Astrocyte (in vitro differentiated cells and primary cell): ENCODE results near the gene HS3ST6. TPM values are rescaled to one million over a fixed set of nuclear protein-coding genes. Genes with fewer than 3 reads are reported as not detected.

Source experiments
- DNase-seq: peaks from one replicate; pipeline ENCODE4 v3.0.0-alpha.2; 2010; ENCODE audit warnings: low read depth
- FAIRE-seq: peaks from 2 replicates; lab custom pipeline; 2011; peaks lifted over from hg19 to GRCh38; lab: Jason Lieb, UNC
- H2AFZ ChIP-seq: 2 replicates; pipeline ENCODE4 v1.6.0; 2012; ENCODE audit warnings: low read depth, low read length, inconsistent platforms
- H3K27ac ChIP-seq: 2 replicates; pipeline ENCODE4 v1.5.1; 2011; ENCODE audit warnings: low read depth, low read length, inconsistent platforms
- H3K27me3 ChIP-seq: 2 replicates; pipeline ENCODE4 v1.6.0; 2011; ENCODE audit warnings: low read length, inconsistent platforms; ENCODE audit not compliant: insufficient read depth
- H3K36me3 ChIP-seq: 2 replicates; pipeline ENCODE4 v1.5.1; 2011; ENCODE audit warnings: low read length, inconsistent platforms; ENCODE audit not compliant: insufficient read depth
- H3K4me1 ChIP-seq: 2 replicates; pipeline ENCODE4 v1.5.1; 2011; ENCODE audit warnings: low read length, inconsistent platforms; ENCODE audit not compliant: insufficient read depth
- H3K4me2 ChIP-seq: 2 replicates; pipeline ENCODE4 v1.6.0; 2012; ENCODE audit warnings: low read length, inconsistent platforms
- H3K4me3 ChIP-seq: 2 replicates; pipeline ENCODE4 v1.5.1; 2011; ENCODE audit warnings: low read depth, mild to moderate bottlenecking, low read length, inconsistent platforms; ENCODE audit not compliant: insufficient read depth
- H3K79me2 ChIP-seq: 2 replicates; pipeline ENCODE4 v1.6.0; 2012; ENCODE audit warnings: mild to moderate bottlenecking, low read length, inconsistent platforms; ENCODE audit not compliant: insufficient read depth
- H3K9ac ChIP-seq: 2 replicates; pipeline ENCODE4 v1.6.0; 2012; ENCODE audit warnings: mild to moderate bottlenecking, low read length, inconsistent platforms
- H3K9me3 ChIP-seq: 2 replicates; pipeline ENCODE4 v1.5.1; 2012; ENCODE audit warnings: low read depth, mild to moderate bottlenecking, low read length, inconsistent platforms; ENCODE audit not compliant: insufficient read depth
- H4K20me1 ChIP-seq: 2 replicates; pipeline ENCODE4 v1.6.0; 2012; ENCODE audit warnings: low read length, inconsistent platforms; ENCODE audit not compliant: insufficient read depth
- H3K27ac Mint-ChIP-seq: one replicate; pipeline ENCODE4 v1.8.0; 2021; ENCODE audit warnings: mild to moderate bottlenecking, mixed read lengths; ENCODE audit not compliant: unreplicated experiment
- H3K27me3 Mint-ChIP-seq: one replicate; pipeline ENCODE4 v1.8.0; 2021; ENCODE audit warnings: low read depth, mixed read lengths; ENCODE audit not compliant: unreplicated experiment
- H3K36me3 Mint-ChIP-seq: one replicate; pipeline ENCODE4 v1.8.0; 2021; ENCODE audit warnings: low read depth, mixed read lengths; ENCODE audit not compliant: unreplicated experiment
- H3K4me1 Mint-ChIP-seq: one replicate; pipeline ENCODE4 v1.8.0; 2021; ENCODE audit warnings: low read depth, mixed read lengths; ENCODE audit not compliant: unreplicated experiment
- H3K4me3 Mint-ChIP-seq: one replicate; pipeline ENCODE4 v1.8.0; 2021; ENCODE audit warnings: mild to moderate bottlenecking, moderate library complexity, mixed read lengths; ENCODE audit not compliant: unreplicated experiment
- H3K9me3 Mint-ChIP-seq: one replicate; pipeline ENCODE4 v1.8.0; 2021; ENCODE audit warnings: mild to moderate bottlenecking, mixed read lengths; ENCODE audit not compliant: unreplicated experiment
- EZH2 ChIP-seq: IDR thresholded peaks from 2 replicates; pipeline ENCODE4 v1.6.1; 2012; ENCODE audit warnings: mild to moderate bottlenecking, low read length, inconsistent platforms; ENCODE audit not compliant: insufficient read depth
- total RNA-seq: library from RNA; stranded (reverse); gene quantifications from 2 replicates; pipeline ENCODE4 v1.2.1, GENCODE V29; 2021
- TF ChIP-seq, protein P1 (sequence below): IDR thresholded peaks from 2 replicates; pipeline ENCODE4 v1.5.1; 2011; ENCODE audit warnings: low read depth, mild to moderate bottlenecking, inconsistent platforms, low read length, moderate library complexity; ENCODE audit not compliant: insufficient read depth

Gene HS3ST6
- total RNA-seq, 1 donor from 2014 or later, result not detected

DNA sequence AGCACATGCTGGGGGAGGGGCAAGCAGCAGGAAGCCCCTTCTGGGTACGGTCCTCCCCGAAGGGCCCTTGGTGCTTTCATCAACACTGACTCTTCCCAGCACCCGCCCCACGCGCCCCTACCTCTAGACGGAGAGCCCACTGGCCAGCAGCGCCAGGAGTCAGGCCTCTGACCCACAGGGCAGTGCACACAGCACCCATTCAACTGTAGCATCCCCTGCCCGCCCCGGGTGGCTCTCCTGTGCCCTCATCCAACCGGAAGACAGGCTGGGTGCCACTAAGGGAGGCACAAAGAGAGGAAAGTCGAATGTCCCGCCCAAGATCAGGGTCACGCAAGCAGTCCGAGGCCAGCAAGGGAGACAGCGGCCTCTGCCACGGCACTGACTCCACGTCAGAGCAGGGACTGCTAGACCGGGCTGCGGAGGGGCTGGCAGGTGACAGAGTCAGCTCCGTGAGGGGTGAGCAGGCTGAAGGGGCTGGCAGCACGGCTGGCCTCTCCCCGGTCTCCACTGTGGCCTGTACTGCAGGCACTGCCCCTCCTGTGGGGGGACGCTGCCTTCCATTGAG lies 15.0 kb upstream of the HS3ST6 start:
- Mint-ChIP-seq H3K4me3 (no peak overlapping the region), H3K9me3 (no peaks in the 10 kb centered on the region)
- FAIRE-seq, result no peak

GRCh38 chr16:1932050-1933028 lies 14.1 kb upstream of the HS3ST6 start:
- no peak overlapping the region for H3K27ac ChIP-seq
- H4K20me1 ChIP-seq, result no peaks in the 10 kb centered on the region
- no peaks in the 10 kb centered on the region for H3K36me3 ChIP-seq
- no peaks in the 10 kb centered on the region for H3K9me3 Mint-ChIP-seq
- H3K9me3 ChIP-seq, result no peaks in the 10 kb centered on the region
- H3K4me2 ChIP-seq, result no peak overlapping the region
- H2AFZ ChIP-seq, result no peak overlapping the region
- peaks cover 12% of the 10 kb centered on the region for H3K27me3 Mint-ChIP-seq
- no peak for TF ChIP-seq EZH2
- TF ChIP-seq, protein P1, sequence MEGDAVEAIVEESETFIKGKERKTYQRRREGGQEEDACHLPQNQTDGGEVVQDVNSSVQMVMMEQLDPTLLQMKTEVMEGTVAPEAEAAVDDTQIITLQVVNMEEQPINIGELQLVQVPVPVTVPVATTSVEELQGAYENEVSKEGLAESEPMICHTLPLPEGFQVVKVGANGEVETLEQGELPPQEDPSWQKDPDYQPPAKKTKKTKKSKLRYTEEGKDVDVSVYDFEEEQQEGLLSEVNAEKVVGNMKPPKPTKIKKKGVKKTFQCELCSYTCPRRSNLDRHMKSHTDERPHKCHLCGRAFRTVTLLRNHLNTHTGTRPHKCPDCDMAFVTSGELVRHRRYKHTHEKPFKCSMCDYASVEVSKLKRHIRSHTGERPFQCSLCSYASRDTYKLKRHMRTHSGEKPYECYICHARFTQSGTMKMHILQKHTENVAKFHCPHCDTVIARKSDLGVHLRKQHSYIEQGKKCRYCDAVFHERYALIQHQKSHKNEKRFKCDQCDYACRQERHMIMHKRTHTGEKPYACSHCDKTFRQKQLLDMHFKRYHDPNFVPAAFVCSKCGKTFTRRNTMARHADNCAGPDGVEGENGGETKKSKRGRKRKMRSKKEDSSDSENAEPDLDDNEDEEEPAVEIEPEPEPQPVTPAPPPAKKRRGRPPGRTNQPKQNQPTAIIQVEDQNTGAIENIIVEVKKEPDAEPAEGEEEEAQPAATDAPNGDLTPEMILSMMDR, result no peak
- no peaks in the 10 kb centered on the region for H3K27me3 ChIP-seq
- no peak overlapping the region for H3K4me3 Mint-ChIP-seq
- no peak for FAIRE-seq
- no peak overlapping the region for H3K27ac Mint-ChIP-seq
- H3K4me3 ChIP-seq, result no peak overlapping the region
- no peak overlapping the region for H3K9ac ChIP-seq
- no peaks in the 10 kb centered on the region for H3K79me2 ChIP-seq
- H3K4me1 ChIP-seq, result peaks cover 6% of the 10 kb centered on the region
- H3K36me3 Mint-ChIP-seq, result peaks cover 3% of the 10 kb centered on the region
- no peaks in the 10 kb centered on the region for H3K4me1 Mint-ChIP-seq
- no peak for DNase-seq

More for the DNA sequence above, 15.0 kb upstream of the HS3ST6 start:
- no peak overlapping the region for H3K27ac ChIP-seq
- H3K27ac Mint-ChIP-seq, result no peak overlapping the region
- H3K36me3 ChIP-seq, result peaks cover 4% of the 10 kb centered on the region
- no peak overlapping the region for H3K9ac ChIP-seq
- H3K4me2 ChIP-seq, result no peak overlapping the region
- DNase-seq, result no peak
- H3K4me3 ChIP-seq, result no peak overlapping the region
- H3K27me3 ChIP-seq, result no peaks in the 10 kb centered on the region
- H3K27me3 Mint-ChIP-seq, result peaks cover 11% of the 10 kb centered on the region
- peaks cover 6% of the 10 kb centered on the region for H3K4me1 ChIP-seq
- peaks cover 5% of the 10 kb centered on the region for H3K36me3 Mint-ChIP-seq
- H3K79me2 ChIP-seq, result no peaks in the 10 kb centered on the region
- H2AFZ ChIP-seq, result no peak overlapping the region
- no peaks in the 10 kb centered on the region for H3K4me1 Mint-ChIP-seq
- TF ChIP-seq, protein P1, result no peak
- no peak for TF ChIP-seq EZH2
- H4K20me1 ChIP-seq, result no peaks in the 10 kb centered on the region
- H3K9me3 ChIP-seq, result no peaks in the 10 kb centered on the region
